ES-I3 (cell line): ENCODE results near the gene ZNF280D.
"Not testable (repeated sequence)": the region's sequence is repeated elsewhere in the genome, so short reads cannot be mapped to it uniquely, and the experiment has no call there.

Experiments used
- H3K36me3 ChIP-seq: 2 replicates; pipeline ENCODE4 v1.6.1; 2013; ENCODE audit warnings: mild to moderate bottlenecking, low read length, control low read depth, moderate library complexity; ENCODE audit not compliant: insufficient read depth
- H3K4me1 ChIP-seq: 2 replicates; pipeline ENCODE4 v1.6.1; 2013; ENCODE audit warnings: mild to moderate bottlenecking, control low read depth, low read length; ENCODE audit not compliant: insufficient read depth
- H3K9ac ChIP-seq: 2 replicates; pipeline ENCODE4 v1.6.1; 2013; ENCODE audit warnings: low read depth, mild to moderate bottlenecking, low read length, moderate library complexity
- H3K9me3 ChIP-seq: 2 replicates; pipeline ENCODE4 v1.6.1; 2013; ENCODE audit warnings: mild to moderate bottlenecking, low read length, moderate library complexity; ENCODE audit not compliant: control insufficient read depth, insufficient read depth

Gene ZNF280D

GRCh38 chr15:56716334-56716733 lies 17.0 kb downstream of the ZNF280D start:
- Histone ChIP-seq H3K9me3 (no peaks in the 10 kb centered on the region), H3K36me3 (no peaks in the 10 kb centered on the region), H3K4me1 (no peaks in the 10 kb centered on the region), H3K9ac (no peak overlapping the region)

GRCh38 chr15:56715220-56715619 lies 18.1 kb downstream of the ZNF280D start:
- Histone ChIP-seq H3K4me1 (no peaks in the 10 kb centered on the region), H3K9me3 (no peaks in the 10 kb centered on the region), H3K9ac (no peak overlapping the region), H3K36me3 (no peaks in the 10 kb centered on the region)

- not testable (repeated sequence) for H3K9ac ChIP-seq, H3K9me3 ChIP-seq, H3K4me1 ChIP-seq, H3K36me3 ChIP-seq
These were observed 23.8 kb downstream of the ZNF280D start for GRCh38 chr15:56709502-56709901.

GRCh38 chr15:56699743-56700142 lies 33.6 kb downstream of the ZNF280D start:
- Histone ChIP-seq H3K4me1 (no peaks in the 10 kb centered on the region), H3K9me3 (no peaks in the 10 kb centered on the region), H3K36me3 (no peaks in the 10 kb centered on the region), H3K9ac (no peak overlapping the region)

GRCh38 chr15:56698270-56698669 lies 35.0 kb downstream of the ZNF280D start:
- Histone ChIP-seq H3K4me1 (no peaks in the 10 kb centered on the region), H3K9me3 (no peaks in the 10 kb centered on the region), H3K9ac (no peak overlapping the region), H3K36me3 (no peaks in the 10 kb centered on the region)

- no peaks in the 10 kb centered on the region for H3K36me3 ChIP-seq
- no peaks in the 10 kb centered on the region for H3K9me3 ChIP-seq
- H3K9ac ChIP-seq, result no peak overlapping the region
- no peaks in the 10 kb centered on the region for H3K4me1 ChIP-seq
These were observed 39.5 kb downstream of the ZNF280D start for GRCh38 chr15:56693761-56694160.

- H3K9me3 ChIP-seq, result no peaks in the 10 kb centered on the region
- H3K4me1 ChIP-seq, result no peaks in the 10 kb centered on the region
- no peaks in the 10 kb centered on the region for H3K36me3 ChIP-seq
- no peak overlapping the region for H3K9ac ChIP-seq
These were observed 42.6 kb downstream of the ZNF280D start for GRCh38 chr15:56690733-56691132.

GRCh38 chr15:56683908-56684307 lies 49.4 kb downstream of the ZNF280D start:
- Histone ChIP-seq H3K9me3 (no peaks in the 10 kb centered on the region), H3K36me3 (no peaks in the 10 kb centered on the region), H3K4me1 (no peaks in the 10 kb centered on the region; the same call in 1 of the 2 replicates), H3K9ac (no peak overlapping the region)

GRCh38 chr15:56681113-56681512 lies 52.2 kb downstream of the ZNF280D start:
- H3K9ac ChIP-seq, result no peak overlapping the region
- no peaks in the 10 kb centered on the region; the same call in 1 of the 2 replicates for H3K4me1 ChIP-seq
- H3K9me3 ChIP-seq, result no peaks in the 10 kb centered on the region
- no peaks in the 10 kb centered on the region for H3K36me3 ChIP-seq

- H3K9me3 ChIP-seq, result no peaks in the 10 kb centered on the region
- H3K36me3 ChIP-seq, result no peaks in the 10 kb centered on the region
- no peaks in the 10 kb centered on the region; the same call in 1 of the 2 replicates for H3K4me1 ChIP-seq
- no peak overlapping the region for H3K9ac ChIP-seq
These were observed 54.1 kb downstream of the ZNF280D start for GRCh38 chr15:56679225-56679624.

- Histone ChIP-seq H3K4me1 (no peaks in the 10 kb centered on the region; the same call in 1 of the 2 replicates), H3K9ac (no peak overlapping the region), H3K36me3 (no peaks in the 10 kb centered on the region)
These were observed 54.7 kb downstream of the ZNF280D start for GRCh38 chr15:56678571-56678970.

GRCh38 chr15:56677271-56677670 lies 56.0 kb downstream of the ZNF280D start:
- Histone ChIP-seq H3K9ac (no peak overlapping the region), H3K36me3 (no peaks in the 10 kb centered on the region), H3K9me3 (no peaks in the 10 kb centered on the region), H3K4me1 (no peaks in the 10 kb centered on the region; the same call in 1 of the 2 replicates)

More at GRCh38 chr15:56678571-56678970, 54.7 kb downstream of the ZNF280D start:
- H3K9me3 ChIP-seq, result no peaks in the 10 kb centered on the region

- H3K9me3 ChIP-seq, result no peaks in the 10 kb centered on the region
- no peaks in the 10 kb centered on the region for H3K36me3 ChIP-seq
- no peaks in the 10 kb centered on the region; the same call in 1 of the 2 replicates for H3K4me1 ChIP-seq
- no peak overlapping the region for H3K9ac ChIP-seq
These were observed 57.4 kb downstream of the ZNF280D start for GRCh38 chr15:56675930-56676329.

GRCh38 chr15:56674857-56675256 lies 58.5 kb downstream of the ZNF280D start:
- no peak overlapping the region for H3K9ac ChIP-seq
- H3K4me1 ChIP-seq, result no peaks in the 10 kb centered on the region; the same call in 1 of the 2 replicates
- no peaks in the 10 kb centered on the region for H3K36me3 ChIP-seq
- H3K9me3 ChIP-seq, result no peaks in the 10 kb centered on the region

GRCh38 chr15:56672721-56673120 lies 60.6 kb downstream of the ZNF280D start:
- no peaks in the 10 kb centered on the region for H3K36me3 ChIP-seq
- no peak overlapping the region for H3K9ac ChIP-seq
- H3K9me3 ChIP-seq, result no peaks in the 10 kb centered on the region
- no peaks in the 10 kb centered on the region for H3K4me1 ChIP-seq

- no peaks in the 10 kb centered on the region for H3K9me3 ChIP-seq
- H3K9ac ChIP-seq, result no peak overlapping the region
- H3K4me1 ChIP-seq, result no peaks in the 10 kb centered on the region
- H3K36me3 ChIP-seq, result no peaks in the 10 kb centered on the region
These were observed 65.8 kb downstream of the ZNF280D start for GRCh38 chr15:56667517-56667916.
